ENCODE data around the gene LRPAP1.
"Not testable (repeated sequence)": the region's sequence is repeated elsewhere in the genome, so short reads cannot be mapped to it uniquely, and the experiment has no call there.

- not testable (repeated sequence) for TF ChIP-seq NR2C2 (CRISPR knock-in tag; IDR thresholded peaks at IDR 0.05); FOXP1 (CRISPR knock-in tag; IDR thresholded peaks at IDR 0.05; ENCODE audit: borderline replicate concordance); ZNF671 (CRISPR knock-in tag; IDR thresholded peaks at IDR 0.05); ESRRA (CRISPR knock-in tag; IDR thresholded peaks at IDR 0.05; ENCODE audit: borderline replicate concordance); MLX (CRISPR knock-in tag; IDR thresholded peaks at IDR 0.05); CTCF (IDR thresholded peaks at IDR 0.05)
- TF ChIP-seq, protein P1, sequence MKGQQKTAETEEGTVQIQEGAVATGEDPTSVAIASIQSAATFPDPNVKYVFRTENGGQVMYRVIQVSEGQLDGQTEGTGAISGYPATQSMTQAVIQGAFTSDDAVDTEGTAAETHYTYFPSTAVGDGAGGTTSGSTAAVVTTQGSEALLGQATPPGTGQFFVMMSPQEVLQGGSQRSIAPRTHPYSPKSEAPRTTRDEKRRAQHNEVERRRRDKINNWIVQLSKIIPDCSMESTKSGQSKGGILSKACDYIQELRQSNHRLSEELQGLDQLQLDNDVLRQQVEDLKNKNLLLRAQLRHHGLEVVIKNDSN (CRISPR knock-in tag; IDR thresholded peaks at IDR 0.05), result not testable (repeated sequence)
- TF ChIP-seq, protein P2, sequence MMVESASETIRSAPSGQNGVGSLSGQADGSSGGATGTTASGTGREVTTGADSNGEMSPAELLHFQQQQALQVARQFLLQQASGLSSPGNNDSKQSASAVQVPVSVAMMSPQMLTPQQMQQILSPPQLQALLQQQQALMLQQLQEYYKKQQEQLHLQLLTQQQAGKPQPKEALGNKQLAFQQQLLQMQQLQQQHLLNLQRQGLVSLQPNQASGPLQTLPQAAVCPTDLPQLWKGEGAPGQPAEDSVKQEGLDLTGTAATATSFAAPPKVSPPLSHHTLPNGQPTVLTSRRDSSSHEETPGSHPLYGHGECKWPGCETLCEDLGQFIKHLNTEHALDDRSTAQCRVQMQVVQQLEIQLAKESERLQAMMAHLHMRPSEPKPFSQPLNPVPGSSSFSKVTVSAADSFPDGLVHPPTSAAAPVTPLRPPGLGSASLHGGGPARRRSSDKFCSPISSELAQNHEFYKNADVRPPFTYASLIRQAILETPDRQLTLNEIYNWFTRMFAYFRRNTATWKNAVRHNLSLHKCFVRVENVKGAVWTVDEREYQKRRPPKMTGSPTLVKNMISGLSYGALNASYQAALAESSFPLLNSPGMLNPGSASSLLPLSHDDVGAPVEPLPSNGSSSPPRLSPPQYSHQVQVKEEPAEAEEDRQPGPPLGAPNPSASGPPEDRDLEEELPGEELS (CRISPR knock-in tag; IDR thresholded peaks at IDR 0.05), result not testable (repeated sequence)
Observed at GRCh38 chr4:3543415-3543814, 11.2 kb upstream of the LRPAP1 start.
